Panc1 (cell line): ENCODE data around the gene ITGB3. TPM values are rescaled to one million over a fixed set of nuclear protein-coding genes. Genes with fewer than 3 reads are reported as not detected.

Experiments used
- ATAC-seq: fragments of 200-7000 bp; cut with Tn5 transposase; 2 replicates; pipeline ENCODE4 v1.9.1; 2020; ENCODE audit warnings: mild to moderate bottlenecking, moderate library complexity
- BruUV-seq: library from RNA; stranded (reverse); fragments of 400-500 nt; replicated peaks from 2 replicates; lab custom pipeline; 2021; lab: Mats Ljungman, UMichigan
- CTCF ChIA-PET: fragments of 300-600 bp; sonication (Branson Sonifier 250); formaldehyde crosslinking; loops from one replicate; lab custom pipeline; 2022; ENCODE audit warnings: antibody characterized with exemption; lab: Charles Lee
- POLR2A ChIA-PET: fragments of 300-600 bp; sonication (Branson Sonifier 250); formaldehyde crosslinking; loops from one replicate; lab custom pipeline; 2022; ENCODE audit warnings: antibody characterized with exemption; lab: Charles Lee
- DNase-seq: peaks from one replicate; pipeline ENCODE4 v3.0.0-alpha.2; 2010; ENCODE audit warnings: low read depth, low spot score
- H3K27ac ChIP-seq: 2 replicates; pipeline ENCODE4 v1.5.1; 2011; ENCODE audit warnings: mild to moderate bottlenecking, low read length, inconsistent platforms
- H3K27me3 ChIP-seq: fragments of 200-500 bp; sonication (Bioruptor generic); 2 replicates; pipeline ENCODE4 v1.6.0; 2014; ENCODE audit warnings: low read length, inconsistent platforms; ENCODE audit not compliant: control insufficient read depth, insufficient read depth
- H3K36me3 ChIP-seq: fragments of 200-500 bp; sonication (Bioruptor generic); 2 replicates; pipeline ENCODE4 v1.5.1; 2014; ENCODE audit warnings: inconsistent platforms, mild to moderate bottlenecking, low read length, moderate library complexity; ENCODE audit not compliant: control insufficient read depth, insufficient read depth
- H3K4me1 ChIP-seq: 2 replicates; pipeline ENCODE4 v1.5.1; 2011; ENCODE audit warnings: inconsistent platforms, mild to moderate bottlenecking, low read length, moderate library complexity; ENCODE audit not compliant: control insufficient read depth, insufficient read depth
- H3K4me3 ChIP-seq, 2 experiments: 2 replicates each; pipeline ENCODE4 v1.5.1; 2011 to 2012; ENCODE audit warnings: low read depth in 2 of 2, low read length in 2 of 2, mild to moderate bottlenecking in 2 of 2, inconsistent platforms in 1 of 2, moderate library complexity in 1 of 2
- H3K9me3 ChIP-seq: fragments of 200-500 bp; sonication (Bioruptor generic); 2 replicates; pipeline ENCODE4 v1.5.1; 2014; ENCODE audit warnings: low read depth, mild to moderate bottlenecking, inconsistent platforms, low read length, moderate library complexity; ENCODE audit not compliant: control insufficient read depth, insufficient read depth
- POLR2AphosphoS5 ChIP-seq: IDR thresholded peaks from 2 replicates; pipeline ENCODE4 v1.6.1; 2012; ENCODE audit warnings: mild to moderate bottlenecking, low read depth, low read length, moderate library complexity
- SIN3A ChIP-seq: IDR thresholded peaks from 2 replicates; pipeline ENCODE4 v1.6.1; 2012; ENCODE audit warnings: low read depth, mild to moderate bottlenecking, low read length, moderate library complexity, borderline replicate concordance; ENCODE audit not compliant: insufficient read depth
- TCF7L2 ChIP-seq: IDR thresholded peaks from 2 replicates; pipeline ENCODE4 v1.6.1; 2011; ENCODE audit warnings: mild to moderate bottlenecking, low read depth, low read length, inconsistent platforms
- in situ Hi-C: cut with HindIII; loops from 2 replicates; pipeline ENCODE4 v1.10.0; 2016; ENCODE audit warnings: low sequenced_read_pairs, low pct_unique_long_range_greater_than_20kb
- intact Hi-C: fragments of 100-400 bp; cut with micrococcal nuclease; formaldehyde crosslinking; loops from one replicate; pipeline ENCODE4 v1.10.0; 2022; ENCODE audit not compliant: unreplicated experiment
- total RNA-seq: library from RNA; stranded (reverse); gene quantifications from one replicate; pipeline ENCODE4 v1.2.1, GENCODE V29; 2021; ENCODE audit not compliant: unreplicated experiment
- TF ChIP-seq, protein P1 (sequence below), 2 experiments: IDR thresholded peaks; 2 replicates each; pipeline ENCODE4 v1.6.1; 2011 to 2012; ENCODE audit warnings: low read depth in 2 of 2, control low read depth in 1 of 2, low read length in 1 of 2, mild to moderate bottlenecking in 1 of 2, moderate library complexity in 1 of 2; ENCODE audit not compliant: insufficient read depth in 1 of 2
- TF ChIP-seq, protein P2 (sequence below): fragments of 450-650 bp; IDR thresholded peaks from 2 replicates; pipeline ENCODE4 v1.5.1; 2017; ENCODE audit warnings: mild to moderate bottlenecking

ITGB3 gene
- total RNA-seq, 1 experiment from 2014 or later = 17.6 TPM

DNA sequence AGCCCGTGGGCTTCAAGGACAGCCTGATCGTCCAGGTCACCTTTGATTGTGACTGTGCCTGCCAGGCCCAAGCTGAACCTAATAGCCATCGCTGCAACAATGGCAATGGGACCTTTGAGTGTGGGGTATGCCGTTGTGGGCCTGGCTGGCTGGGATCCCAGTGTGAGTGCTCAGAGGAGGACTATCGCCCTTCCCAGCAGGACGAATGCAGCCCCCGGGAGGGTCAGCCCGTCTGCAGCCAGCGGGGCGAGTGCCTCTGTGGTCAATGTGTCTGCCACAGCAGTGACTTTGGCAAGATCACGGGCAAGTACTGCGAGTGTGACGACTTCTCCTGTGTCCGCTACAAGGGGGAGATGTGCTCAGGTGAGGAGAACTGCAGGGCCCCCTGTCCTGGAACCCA, 38.6 kb downstream of the ITGB3 start:
- intact Hi-C loops (no loop called here), in situ Hi-C loops (no loop called here)
- ChIA-PET POLR2A (no interaction called here), CTCF (no interaction called here)
- no peaks in the 10 kb centered on the region for H3K27me3 ChIP-seq
- no peaks in the 10 kb centered on the region for H3K9me3 ChIP-seq
- no peak overlapping the region for H3K4me3 ChIP-seq
- ATAC-seq (no peak), DNase-seq (no peak)
- peaks cover 3% of the 10 kb centered on the region; the same call in 1 of the 2 replicates for H3K4me1 ChIP-seq
- H3K27ac ChIP-seq = no peak overlapping the region
- no peak for TF ChIP-seq SIN3A
- TF ChIP-seq, protein P1, sequence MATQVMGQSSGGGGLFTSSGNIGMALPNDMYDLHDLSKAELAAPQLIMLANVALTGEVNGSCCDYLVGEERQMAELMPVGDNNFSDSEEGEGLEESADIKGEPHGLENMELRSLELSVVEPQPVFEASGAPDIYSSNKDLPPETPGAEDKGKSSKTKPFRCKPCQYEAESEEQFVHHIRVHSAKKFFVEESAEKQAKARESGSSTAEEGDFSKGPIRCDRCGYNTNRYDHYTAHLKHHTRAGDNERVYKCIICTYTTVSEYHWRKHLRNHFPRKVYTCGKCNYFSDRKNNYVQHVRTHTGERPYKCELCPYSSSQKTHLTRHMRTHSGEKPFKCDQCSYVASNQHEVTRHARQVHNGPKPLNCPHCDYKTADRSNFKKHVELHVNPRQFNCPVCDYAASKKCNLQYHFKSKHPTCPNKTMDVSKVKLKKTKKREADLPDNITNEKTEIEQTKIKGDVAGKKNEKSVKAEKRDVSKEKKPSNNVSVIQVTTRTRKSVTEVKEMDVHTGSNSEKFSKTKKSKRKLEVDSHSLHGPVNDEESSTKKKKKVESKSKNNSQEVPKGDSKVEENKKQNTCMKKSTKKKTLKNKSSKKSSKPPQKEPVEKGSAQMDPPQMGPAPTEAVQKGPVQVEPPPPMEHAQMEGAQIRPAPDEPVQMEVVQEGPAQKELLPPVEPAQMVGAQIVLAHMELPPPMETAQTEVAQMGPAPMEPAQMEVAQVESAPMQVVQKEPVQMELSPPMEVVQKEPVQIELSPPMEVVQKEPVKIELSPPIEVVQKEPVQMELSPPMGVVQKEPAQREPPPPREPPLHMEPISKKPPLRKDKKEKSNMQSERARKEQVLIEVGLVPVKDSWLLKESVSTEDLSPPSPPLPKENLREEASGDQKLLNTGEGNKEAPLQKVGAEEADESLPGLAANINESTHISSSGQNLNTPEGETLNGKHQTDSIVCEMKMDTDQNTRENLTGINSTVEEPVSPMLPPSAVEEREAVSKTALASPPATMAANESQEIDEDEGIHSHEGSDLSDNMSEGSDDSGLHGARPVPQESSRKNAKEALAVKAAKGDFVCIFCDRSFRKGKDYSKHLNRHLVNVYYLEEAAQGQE (IDR thresholded peaks at IDR 0.05; ENCODE audit: insufficient read depth in 1 of 2, low read depth in 2 of 2, low read length in 1 of 2) = no peak
- TF ChIP-seq, protein P2, sequence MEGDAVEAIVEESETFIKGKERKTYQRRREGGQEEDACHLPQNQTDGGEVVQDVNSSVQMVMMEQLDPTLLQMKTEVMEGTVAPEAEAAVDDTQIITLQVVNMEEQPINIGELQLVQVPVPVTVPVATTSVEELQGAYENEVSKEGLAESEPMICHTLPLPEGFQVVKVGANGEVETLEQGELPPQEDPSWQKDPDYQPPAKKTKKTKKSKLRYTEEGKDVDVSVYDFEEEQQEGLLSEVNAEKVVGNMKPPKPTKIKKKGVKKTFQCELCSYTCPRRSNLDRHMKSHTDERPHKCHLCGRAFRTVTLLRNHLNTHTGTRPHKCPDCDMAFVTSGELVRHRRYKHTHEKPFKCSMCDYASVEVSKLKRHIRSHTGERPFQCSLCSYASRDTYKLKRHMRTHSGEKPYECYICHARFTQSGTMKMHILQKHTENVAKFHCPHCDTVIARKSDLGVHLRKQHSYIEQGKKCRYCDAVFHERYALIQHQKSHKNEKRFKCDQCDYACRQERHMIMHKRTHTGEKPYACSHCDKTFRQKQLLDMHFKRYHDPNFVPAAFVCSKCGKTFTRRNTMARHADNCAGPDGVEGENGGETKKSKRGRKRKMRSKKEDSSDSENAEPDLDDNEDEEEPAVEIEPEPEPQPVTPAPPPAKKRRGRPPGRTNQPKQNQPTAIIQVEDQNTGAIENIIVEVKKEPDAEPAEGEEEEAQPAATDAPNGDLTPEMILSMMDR = no peak
- TF ChIP-seq TCF7L2 = no peak
- TF ChIP-seq POLR2AphosphoS5 = no peak
- no peaks in the 10 kb centered on the region for H3K36me3 ChIP-seq
- no TSS peak for BruUV-seq

DNA sequence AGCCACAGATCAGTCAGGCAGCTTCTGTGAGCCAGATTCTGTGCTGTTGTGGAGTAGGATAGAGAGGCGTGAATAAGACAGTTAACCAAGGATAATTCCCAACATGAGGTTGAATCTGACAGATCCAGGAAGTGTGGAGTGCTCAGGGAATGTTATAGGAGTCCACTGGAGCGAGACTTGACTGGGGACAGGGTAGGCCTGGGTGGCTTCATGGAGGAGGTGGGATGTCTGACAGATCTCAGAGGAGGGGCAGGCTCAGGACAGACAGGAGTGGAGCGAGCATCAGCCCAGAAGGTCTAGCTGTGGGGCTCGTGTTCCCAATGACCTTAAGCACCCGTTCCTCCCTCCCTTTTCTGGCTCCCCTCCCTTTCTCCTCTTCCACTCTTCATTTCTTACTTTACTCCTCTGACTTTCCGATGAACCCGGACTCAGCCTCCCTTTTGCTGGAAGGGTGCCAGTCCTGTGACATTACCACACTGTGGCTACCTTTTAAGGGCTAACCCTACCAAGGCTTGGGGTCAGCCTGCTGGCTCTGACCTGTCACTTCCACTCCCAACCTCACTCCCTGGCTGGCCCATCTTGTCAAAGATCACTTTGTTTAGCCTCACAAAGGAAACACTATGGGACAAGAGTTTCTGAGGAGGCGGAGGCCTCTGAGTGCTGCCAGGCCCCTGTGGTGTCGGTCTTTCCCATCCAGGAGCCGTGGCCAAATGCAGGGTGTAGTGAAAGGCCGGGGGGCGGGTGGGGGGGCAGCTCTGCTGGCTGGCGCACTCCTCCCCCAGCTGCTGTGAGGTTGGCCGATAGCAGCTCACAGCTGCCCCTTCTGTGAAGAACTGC, 41.6 kb downstream of the ITGB3 start:
- ATAC-seq (no peak), DNase-seq (no peak)
- TF ChIP-seq SIN3A = no peak
- no peak for TF ChIP-seq POLR2AphosphoS5
- TF ChIP-seq TCF7L2 = no peak
- TF ChIP-seq, protein P1 (IDR thresholded peaks at IDR 0.05; ENCODE audit: insufficient read depth in 1 of 2, low read depth in 2 of 2, low read length in 1 of 2) = no peak
- TF ChIP-seq, protein P2 = no peak
- H3K27ac ChIP-seq = peak overlapping the region; percentile 12; the same call in 1 of the 2 replicates
- intact Hi-C loops = no loop called here
- CTCF ChIA-PET = no interaction called here
- H3K4me1 ChIP-seq = peaks cover 3% of the 10 kb centered on the region; the same call in 1 of the 2 replicates
- in situ Hi-C loops = no loop called here
- no peaks in the 10 kb centered on the region for H3K9me3 ChIP-seq
- H3K36me3 ChIP-seq = no peaks in the 10 kb centered on the region
- POLR2A ChIA-PET = no interaction called here
- BruUV-seq = no TSS peak
- H3K4me3 ChIP-seq = no peak overlapping the region
- H3K27me3 ChIP-seq = no peaks in the 10 kb centered on the region
